Measurements from ENCODE around the gene TSTD2.
A peak's percentile ranks its signal among the peaks of the same experiment; 100 is the strongest.

The TSTD2 gene

DNA sequence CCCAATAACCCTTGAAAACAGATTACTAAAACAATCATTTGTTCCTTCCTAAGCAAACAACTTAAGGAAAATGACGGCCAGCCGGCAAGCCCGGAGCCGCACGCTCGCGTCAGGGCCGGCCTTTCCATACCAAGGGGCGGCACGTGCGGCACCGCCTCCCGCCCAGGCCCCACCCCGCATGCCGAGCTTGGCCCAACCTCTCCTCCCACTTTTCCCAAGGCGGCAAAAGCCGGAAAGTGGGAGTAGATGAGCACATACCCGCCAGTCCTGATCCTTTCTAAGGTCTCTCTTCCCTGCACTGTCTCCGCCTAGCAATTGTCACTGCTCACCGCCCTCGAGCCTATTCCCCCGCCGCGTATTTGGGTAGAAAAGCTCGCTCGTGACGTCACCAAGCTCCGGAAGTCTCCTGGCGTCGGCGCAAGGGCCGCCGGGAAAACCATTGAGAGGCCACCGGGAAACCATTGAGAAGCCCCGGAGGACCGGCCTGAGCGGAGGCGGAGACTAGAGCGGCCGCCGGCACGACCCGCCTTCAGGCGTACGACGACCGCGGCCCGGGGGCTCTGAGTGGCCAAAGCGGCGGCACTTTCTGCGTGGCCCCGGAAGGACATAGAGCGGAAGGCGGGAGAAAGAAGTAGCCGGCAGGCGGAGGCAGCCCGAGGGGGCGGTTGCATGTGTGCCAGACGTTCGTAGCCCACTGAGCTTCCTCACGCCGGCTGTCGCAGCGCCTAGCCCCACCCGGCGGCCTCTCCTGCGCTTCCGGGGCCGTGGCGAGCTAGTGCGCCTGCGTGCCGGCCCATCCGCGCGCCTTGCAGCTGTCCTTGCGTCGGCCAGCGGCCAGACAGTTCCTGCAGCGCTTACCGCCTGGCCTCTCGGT is at the start of gene TSTD2, which contains the start of gene NCBP1:
Gene TSTD2 (minus strand): TSS at position 384 of the 874 bp plus-strand sequence. CDS start 5,806 bp downstream, outside the sequence.
Gene NCBP1 (plus strand): TSS at position 837 of the 874 bp plus-strand sequence. CDS start 61 bp downstream, outside the sequence.
- peak; percentile 98 for DNase-seq

DNA sequence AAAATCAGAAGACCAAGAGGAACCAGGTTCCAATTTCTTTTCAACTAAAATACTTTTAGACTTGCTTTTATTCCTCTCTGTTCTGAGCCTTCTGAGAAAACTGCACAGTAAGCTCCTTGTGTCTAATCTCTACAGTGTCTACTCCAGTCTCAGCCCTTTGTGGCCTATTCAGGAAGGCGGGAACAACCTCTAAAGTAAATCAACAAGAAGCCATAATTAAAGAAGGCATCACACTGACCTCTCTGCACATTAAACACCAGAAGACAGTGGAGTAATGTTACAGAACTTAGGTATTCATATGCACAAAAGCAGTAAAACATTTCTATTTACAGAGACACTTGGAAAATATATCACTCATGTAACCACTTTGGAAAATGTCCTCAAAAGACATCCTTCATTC is 49.1 kb upstream of the TSTD2 start:
- no peak for DNase-seq

DNA sequence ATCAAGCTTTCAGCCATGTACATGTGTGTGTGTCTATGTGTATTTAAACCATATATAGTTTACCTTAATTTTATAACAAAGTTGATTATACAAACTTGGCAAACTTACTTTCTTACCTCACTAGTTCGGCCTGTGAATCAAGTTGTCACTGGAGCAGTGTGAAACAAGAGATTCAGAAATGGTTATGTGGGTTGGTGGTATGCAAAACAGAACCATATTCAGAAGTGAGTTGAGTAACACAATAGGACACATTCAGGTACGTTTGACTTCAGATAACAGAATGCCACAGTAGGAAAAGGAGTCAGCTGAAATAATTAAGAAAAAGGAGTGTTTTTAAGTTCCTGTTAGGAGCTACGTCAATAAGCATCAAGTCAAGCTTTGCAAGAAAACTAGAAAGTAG is 42.5 kb upstream of the TSTD2 start:
- no peak for DNase-seq

DNA sequence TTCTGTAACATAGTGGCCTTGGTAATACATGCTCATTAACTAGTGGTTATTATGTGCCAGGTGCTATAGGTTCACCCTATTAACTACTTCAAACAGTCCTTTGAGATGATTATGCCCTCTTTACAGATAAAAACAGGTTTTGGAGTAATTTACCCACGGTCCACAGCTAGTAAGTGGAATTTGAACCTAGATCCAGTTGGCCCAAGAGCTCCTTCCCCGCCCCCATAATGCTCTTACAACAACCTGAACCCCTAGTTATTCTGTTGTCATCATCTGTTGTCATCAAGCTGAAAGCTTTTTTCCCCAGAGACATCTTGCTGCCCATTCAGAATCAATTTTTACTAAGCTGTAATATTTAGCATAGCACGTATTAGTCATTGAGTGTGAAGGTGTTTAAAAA is 40.8 kb upstream of the TSTD2 start:
- DNase-seq, result no peak

DNA sequence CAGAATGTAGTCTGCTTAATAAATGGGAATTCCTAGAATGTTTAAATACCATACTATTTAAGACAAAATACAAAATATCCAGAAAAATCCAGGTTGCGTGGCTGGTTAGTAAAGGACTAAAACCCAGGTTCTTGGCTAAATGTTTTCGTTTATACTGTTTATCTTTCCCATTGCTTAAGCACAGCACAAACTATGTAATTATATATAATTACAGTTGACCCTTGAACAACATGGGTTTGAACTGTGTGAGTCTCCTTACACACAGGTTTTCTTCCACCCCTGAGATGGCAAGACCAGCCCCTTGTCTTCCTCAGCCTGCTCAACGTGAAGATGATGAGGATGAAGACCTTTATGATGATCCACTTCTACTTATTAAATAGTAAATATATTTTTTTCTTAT is 39.2 kb upstream of the TSTD2 start:
- DNase-seq, result no peak

DNA sequence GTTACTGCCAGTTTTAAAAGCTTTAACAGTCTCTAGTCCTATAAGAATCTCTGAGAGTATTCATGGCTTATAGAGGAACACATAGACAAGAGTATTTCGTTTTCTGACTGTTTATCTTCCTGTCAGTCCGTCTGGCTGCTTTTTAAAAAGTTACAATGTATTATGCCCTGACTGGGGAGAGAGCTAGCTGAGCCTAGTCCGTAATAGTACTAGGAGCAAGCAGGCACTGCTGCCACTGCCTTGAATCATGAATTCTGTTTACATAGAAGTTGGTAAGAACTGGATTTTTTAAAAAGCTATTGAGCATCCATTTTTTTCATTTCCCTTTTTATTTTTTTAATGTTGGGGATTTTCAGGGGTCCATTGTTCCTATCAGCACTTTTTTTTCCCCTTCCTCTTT is 37.4 kb upstream of the TSTD2 start:
- no peak for DNase-seq

DNA sequence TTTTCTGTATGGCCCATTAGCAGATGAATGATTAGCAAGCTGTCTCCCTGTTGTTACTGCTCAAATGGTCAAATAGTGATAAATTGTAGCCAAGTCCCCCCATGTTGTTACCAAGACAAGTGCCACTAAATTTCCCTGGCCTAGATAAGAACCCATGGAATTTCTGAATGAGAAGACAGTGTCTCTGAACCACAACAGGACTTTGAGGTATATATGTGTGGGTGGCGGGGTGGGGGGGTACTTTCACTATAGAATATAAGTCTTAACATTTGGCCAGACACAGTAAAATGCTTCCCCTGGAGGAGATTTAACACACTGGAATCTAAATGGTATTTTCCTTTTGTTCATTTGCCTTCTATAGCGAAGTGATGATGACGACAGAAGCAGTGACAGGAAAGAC is 35.3 kb upstream of the TSTD2 start:
- no peak for DNase-seq

DNA sequence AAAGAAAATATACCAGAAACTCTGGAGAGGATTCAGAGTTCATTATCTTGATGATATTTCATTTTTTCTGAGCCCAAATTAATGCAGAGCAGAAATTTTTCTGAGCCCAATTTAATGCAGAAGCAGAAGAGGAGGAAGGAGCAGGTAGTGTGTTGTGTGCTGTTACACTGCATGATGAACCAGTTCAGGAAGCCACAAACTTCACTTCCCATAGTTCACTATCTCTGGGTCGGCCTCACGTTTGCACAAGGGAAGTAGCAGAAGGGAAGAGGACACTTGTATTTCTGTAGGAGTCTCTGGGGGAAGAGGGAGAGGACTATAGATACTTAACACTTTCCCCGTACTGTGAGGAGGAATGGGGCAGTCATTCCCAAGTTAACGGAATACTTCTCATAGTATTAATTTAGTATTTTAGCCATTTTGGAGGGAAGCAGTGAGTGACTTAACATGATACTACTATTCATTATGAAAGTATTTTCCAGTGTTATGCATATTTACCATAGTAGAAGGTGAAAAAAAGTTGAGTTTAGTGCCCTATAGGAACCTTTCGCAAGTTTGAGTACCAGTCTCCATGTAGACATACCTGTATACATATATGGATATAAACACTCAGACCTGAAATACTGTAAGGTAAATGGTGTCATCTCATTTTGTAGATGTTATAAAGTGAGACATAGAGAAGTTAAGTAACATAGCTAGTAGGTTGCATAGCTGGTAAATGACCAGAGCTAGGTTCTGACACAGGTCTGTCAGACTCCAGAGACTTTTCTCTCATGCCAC is 33.9 kb upstream of the TSTD2 start:
- no peak for DNase-seq

DNA sequence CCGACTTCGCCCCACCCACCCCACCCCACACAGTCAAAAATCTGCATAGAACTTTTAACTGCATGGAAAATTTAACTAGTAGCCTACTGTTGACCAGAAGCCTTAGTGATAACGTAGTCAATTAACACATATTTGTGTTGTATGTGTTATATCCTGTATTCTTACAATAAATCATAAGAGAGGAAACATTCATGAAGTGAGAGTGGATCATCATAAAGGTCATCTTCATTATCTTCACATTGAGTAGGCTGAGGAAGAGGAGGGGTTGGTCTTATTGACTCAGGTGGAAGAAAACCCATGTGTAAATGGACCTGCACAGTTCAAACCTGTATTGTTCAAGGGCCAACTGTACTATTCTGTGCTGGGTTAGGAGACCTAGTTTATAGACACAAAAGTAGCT is 32.6 kb upstream of the TSTD2 start:
- DNase-seq, result no peak

DNA sequence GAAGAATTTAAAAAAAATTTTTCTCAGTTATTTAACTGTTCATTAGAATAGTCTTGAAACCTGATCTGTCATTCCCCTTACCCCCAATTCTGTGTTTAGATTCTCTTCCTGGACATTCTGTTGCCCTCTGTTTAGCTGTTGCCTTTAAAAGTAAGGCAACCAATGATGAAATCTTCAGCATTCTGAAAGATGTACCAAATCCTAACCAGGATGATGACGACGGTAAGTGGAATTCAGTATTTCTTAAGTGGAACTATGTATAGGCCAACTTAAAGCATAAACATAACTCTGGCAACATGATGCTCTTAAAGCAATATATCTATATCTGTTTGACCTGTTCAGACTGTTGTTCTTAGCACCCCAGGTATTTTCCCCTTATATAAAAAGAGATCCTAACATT is 27.7 kb upstream of the TSTD2 start:
- DNase-seq, result no peak

DNA sequence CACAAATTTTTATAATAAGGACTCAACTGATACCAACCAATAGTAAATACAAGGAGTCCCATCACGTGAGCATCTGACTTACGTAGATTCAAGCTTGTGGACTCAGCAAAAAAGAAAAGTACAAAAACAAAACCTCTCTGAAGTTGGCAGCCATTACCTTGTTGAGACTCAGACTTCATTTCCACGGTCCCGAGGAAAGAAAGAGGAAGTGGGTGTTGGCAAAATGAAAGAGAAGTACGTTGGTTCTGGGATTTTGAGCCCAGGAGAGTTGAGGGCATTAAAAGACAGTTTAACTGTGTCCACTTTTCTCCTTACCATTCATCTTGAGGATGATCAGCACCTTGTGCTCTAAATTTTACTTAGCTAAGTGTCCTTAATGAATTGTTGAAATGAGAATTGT is 27.2 kb upstream of the TSTD2 start:
- no peak for DNase-seq

DNA sequence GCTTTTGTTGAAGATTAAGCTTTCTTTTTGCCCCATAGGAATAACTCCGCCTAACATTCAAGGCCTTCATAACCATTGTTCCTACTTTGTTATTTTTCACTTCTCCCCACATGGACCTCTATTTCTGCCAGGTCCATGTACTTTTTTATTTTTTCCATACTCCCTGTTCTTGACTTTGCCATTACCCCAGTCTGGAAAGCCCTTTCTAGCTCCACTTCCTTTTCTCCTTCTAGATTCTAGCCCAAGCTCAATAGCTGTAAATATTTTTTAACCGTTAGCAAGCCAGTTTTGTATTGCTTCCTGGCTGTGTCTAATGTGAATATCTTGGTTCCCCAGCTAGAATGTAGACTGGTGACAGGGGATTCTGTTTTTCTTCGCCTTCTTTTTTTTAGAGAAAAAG is 26.6 kb upstream of the TSTD2 start:
- DNase-seq, result no peak

DNA sequence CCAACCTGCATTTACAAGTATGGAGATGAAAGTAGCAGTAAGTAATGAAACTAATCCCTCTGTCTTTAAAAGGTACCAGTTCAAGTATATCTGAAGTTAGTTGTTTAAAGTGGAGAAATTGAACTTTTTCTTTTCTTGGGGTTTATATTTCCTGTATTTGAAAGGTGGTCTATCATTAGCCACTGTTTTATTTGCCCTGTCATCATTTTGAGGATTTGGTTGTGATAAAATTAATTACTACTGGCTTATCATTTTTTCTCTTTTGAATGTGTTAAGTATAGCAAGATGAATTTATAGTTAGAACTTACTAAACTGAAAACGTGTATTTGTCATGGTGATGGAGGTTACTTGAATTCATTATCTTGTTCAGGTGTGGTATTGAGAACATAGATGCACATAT is 25.5 kb upstream of the TSTD2 start:
- no peak for DNase-seq

DNA sequence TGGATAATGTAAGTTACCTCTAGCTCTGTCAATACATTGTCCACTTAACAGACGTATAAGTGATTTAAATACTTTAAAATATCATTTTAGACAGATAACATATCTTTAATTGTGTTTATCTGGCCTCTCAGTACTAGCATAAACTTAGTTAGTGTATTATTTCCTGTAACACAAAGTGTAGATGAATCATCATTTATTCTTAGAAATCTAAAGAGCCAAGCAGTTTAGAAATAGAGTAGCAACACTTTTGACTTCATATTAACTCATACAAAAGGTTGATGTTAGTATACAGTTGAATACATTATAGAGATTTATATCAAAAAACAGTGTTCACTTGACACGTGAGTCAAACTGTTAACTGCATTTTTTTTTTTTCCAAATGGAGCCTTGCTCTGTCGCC is 18.5 kb upstream of the TSTD2 start:
- DNase-seq, result no peak

DNA sequence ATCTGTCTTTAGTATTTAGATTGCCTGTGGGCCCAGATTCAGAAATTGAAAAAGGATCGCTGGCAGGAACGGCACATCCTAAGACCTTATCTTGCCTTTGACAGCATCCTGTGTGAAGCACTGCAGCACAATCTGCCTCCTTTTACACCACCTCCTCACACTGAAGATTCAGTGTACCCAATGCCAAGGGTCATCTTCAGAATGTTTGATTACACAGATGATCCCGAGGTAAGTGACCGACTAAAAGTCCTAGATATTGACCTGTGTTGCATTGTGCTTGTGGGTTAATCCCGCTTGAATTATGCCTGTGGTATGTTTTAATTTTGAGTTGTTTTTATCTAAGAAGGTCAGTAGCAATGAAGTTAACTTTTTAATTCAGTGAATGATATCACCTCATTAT is 14.8 kb upstream of the TSTD2 start:
- no peak for DNase-seq

DNA sequence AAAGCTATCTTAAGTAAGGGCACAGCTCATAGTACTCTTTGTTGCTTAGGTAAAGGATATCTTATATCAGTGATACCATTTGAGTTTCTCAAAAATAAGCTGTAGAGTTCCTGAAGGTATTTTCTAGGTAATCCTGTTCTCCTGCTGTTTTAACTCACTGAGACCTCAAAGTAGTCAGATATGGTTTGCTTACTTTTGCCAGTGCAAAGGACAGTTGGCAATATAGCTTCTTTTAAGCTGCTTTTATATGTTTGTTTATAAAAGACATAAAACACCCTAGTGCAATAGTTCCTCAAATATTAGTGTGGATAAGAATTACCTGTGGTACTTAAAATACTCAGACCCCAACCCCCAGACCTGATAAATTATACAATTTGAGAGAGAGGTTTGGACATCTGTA is 12.6 kb upstream of the TSTD2 start:
- DNase-seq, result no peak

DNA sequence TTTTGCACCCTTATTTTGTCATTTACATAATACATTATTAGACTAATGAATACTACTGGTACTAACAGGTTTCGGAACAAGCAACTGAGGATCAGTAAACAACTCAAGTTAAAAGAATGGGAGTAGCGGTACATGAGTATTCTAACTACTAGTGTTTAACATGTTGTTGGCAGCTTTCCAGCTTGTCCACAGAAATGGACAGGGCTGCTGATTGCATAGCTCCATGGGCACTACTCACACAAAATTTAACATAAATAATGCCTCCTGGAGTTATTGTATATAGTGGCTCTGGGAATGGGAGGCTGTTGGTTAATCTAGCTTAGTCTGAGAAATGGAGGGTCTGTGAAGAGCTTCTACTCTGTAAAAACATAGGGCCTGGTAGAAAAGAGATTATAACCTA is 7.2 kb upstream of the TSTD2 start:
- no peak for DNase-seq

DNA sequence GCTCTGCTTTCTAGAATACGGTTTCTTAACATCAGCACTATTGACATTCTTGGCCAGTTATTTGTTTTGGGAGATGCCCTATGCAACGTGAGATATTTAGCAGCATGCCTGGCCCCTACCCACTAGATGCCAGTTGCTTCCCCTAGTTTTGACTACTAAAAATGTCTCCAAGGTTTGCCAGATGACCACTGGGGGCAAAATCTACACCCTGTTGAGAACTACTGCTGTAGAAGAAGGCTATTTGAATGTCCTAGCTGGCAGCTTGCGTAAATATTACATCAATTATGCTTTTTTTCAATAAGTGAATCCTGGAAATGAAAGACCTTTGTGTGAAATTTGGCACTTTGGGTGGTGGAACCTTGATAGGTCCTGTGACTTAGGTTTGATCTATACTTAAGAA is 5.5 kb upstream of the TSTD2 start:
- no peak for DNase-seq

DNA sequence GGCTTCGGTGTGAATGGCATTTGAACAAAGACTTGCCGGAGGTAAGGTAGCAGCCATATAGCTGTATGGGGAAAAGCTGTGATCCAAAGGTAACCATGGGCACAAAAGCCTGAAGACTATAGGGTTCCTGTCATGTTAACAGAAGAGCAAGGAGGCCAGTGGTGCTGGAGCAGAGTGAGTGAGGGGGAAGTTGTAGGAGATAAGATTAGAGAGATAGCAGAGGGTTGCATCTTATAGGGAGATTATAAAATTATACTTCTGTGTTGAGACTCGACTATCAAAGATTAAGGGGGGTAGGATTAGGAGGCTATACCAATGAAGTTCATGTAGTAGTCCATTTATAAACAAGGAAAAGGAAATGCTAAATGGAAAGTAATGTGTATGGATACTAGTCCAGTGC is 3.7 kb upstream of the TSTD2 start:
- no peak for DNase-seq

DNA sequence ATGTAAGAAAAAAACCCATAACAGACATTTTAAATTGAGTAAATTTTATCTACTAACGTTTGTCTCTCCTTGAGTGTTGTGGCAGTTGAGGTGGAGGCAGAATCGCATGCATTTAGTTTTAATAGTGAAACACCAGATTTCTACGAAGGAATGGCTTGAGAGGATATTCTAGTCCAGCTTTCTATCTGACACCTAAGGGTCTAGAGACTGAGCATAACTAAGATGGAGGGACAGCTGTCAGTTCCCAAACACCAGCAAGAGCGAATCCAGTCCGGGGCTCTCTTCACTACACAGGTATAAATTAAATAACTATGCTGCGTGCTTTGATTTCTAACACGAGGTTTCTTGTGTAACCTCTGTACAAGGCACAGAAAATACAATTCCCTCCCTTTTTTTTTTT is 1.9 kb upstream of the TSTD2 start:
- DNase-seq, result no peak

DNA sequence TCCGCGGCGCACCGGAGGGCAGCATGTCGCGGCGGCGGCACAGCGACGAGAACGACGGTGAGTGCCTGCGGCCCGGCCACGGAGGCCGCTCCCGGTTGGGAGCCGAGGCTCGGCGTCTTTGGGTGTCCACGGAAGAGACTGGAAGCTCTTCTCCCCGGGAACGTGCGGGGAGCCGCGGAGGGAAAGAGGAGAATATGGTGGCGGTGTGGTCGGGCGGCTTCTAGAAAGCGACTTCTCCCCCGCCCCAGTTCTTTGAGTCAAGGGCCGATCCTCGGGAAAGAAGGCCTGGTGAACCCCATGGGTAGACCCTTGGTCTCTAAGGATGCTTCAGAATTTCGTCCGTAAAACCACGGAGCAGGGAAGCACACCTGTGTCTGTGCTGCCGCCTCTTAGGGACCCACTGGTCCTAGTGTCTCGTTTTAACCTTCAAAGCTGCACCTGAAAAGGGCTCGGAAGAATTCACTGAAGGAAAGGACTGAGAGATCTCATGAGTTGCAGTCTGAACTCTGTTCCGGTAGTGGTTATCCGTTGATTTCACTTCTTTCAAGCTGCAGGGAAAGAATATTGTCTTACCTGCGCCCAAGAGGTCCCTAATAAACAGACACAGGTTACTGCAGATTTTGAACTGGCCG is 807 bp upstream of the TSTD2 start:
- peak; percentile 19 for DNase-seq

DNA sequence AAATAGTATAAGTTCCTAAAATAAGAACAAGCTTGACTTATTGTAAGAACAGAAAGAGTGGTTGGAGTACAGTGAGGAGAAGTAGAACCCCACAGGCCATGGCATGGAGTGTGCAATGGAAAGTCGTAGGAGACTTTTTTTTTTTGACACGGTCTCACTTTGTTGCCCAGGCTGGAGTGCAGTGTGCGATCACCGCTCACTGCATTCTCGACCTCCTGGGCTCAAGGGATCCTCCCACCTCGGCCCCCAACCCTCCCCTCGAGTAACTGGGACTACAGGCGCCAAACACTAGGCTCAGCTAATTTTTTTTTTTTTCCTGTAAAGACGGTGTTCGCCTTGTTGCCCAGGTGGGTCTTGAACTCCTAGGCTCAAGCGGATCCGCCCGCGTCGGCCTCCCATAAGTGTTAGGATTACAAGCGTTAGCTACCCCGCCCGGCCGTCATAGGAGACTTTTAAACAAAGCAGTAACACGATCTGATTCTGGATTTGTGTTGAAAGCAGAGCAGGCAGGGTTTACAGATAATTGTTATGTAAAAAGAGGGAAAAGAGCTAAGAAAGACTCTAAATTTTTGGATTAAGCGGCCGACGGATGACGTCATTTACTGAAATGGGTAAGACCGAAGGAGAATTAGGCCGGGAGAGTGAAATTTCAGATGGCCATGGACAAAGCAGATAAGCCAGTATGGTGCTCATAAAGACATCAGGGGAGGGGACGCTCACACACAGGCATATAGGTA is 752 bp downstream of the TSTD2 start:
- DNase-seq, result peak; percentile 57

DNA sequence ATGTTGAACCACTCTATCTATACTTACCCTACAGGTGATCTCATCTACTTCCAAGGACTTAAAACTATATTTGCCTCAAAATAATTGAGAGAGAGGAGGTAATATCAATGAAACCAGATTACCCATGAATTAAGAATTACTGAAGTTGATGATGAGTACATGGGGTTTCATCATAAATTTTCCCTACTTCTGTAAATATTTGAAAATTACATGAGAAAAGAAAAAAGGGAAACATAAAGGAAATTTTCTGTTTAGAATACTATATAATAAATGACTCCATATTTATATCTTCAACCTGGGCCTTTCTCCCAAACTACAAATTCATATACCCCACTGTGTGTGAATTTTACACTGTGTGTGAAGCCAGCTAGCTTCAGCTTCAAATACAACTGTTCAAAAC is 2.6 kb downstream of the TSTD2 start:
- no peak for DNase-seq
